Gastroesophageal sphincter (tissue), 3 donors: ENCODE results near the gene KANK4.

Experiments
- CTCF ChIP-seq, 4 experiments: fragments of 200-600 bp in 2 of 4; fragments of 450-650 bp in 2 of 4; sonication (generic) in 1 of 4; IDR thresholded peaks; one replicate each; pipeline ENCODE4 v1.5.1; 2017 to 2019; ENCODE audit warnings: antibody characterized with exemption in 4 of 4, mild to moderate bottlenecking in 2 of 4, moderate library complexity in 2 of 4
- EP300 ChIP-seq: sonication (generic); formaldehyde crosslinking; IDR thresholded peaks from one replicate; pipeline ENCODE4 v1.6.1; 2017; ENCODE audit warnings: antibody characterized with exemption, mild to moderate bottlenecking
- POLR2A ChIP-seq, 2 donors: fragments of 450-650 bp; IDR thresholded peaks; one replicate each; pipeline ENCODE4 v1.6.1; 2017; ENCODE audit warnings: antibody characterized with exemption in 2 of 2, mild to moderate bottlenecking in 2 of 2, moderate library complexity in 1 of 2
- POLR2AphosphoS5 ChIP-seq: sonication (generic); formaldehyde crosslinking; IDR thresholded peaks from one replicate; pipeline ENCODE4 v1.6.1; 2017; ENCODE audit warnings: antibody characterized with exemption

DNA sequence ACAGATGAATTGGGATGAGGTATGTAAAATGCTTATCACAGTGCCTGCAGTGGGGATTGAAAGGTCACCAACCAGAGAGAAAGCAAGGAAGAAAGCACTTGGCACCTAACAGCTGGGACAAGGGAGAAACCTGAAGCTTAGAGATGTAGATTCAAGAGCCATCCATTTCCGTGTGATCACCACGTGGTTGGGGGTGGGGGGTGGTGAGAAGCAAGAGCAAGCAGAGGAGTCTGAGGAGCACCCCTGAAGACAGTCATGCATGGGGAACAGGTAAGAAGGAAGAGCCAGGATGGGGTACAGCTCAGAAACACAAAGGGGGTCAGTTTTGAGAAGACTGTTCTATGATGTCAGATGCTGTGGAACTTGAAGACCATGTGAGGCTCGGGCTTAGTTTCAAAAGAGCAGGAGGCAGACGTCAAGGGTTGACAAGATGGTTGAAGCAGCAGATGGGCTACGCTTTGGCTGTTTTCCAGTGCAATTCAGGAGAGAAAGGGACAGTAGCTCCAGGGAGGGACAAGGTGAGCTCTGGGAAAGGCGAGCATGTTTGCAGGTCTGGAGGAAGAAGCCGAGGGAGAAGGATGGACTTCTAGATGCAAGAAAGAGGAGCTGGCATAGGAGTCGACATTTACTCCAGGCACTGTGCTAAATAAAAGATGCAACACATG is 17.4 kb downstream of the KANK4 start:
- TF ChIP-seq POLR2A (IDR thresholded peaks at IDR 0.05): no peak
- no peak for TF ChIP-seq CTCF (IDR thresholded peaks at IDR 0.05)
- TF ChIP-seq EP300: no peak
- no peak for TF ChIP-seq POLR2AphosphoS5
